A549 treated with Mapracorat at 1 μM for 4 hours (cell line): ENCODE data around the gene CHODL. TPM values are rescaled to one million over a fixed set of nuclear protein-coding genes. Genes with fewer than 3 reads are reported as not detected.

Source experiments
- total RNA-seq: library from RNA; stranded (reverse); fragments of 200-300 nt; extraction: Qiagen RNA extraction; gene quantifications from 5 replicates; pipeline ENCODE4 v1.2.3, GENCODE V29; 2022

Gene CHODL, protein sequence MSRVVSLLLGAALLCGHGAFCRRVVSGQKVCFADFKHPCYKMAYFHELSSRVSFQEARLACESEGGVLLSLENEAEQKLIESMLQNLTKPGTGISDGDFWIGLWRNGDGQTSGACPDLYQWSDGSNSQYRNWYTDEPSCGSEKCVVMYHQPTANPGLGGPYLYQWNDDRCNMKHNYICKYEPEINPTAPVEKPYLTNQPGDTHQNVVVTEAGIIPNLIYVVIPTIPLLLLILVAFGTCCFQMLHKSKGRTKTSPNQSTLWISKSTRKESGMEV
- total RNA-seq: not detected in 5 replicates

DNA sequence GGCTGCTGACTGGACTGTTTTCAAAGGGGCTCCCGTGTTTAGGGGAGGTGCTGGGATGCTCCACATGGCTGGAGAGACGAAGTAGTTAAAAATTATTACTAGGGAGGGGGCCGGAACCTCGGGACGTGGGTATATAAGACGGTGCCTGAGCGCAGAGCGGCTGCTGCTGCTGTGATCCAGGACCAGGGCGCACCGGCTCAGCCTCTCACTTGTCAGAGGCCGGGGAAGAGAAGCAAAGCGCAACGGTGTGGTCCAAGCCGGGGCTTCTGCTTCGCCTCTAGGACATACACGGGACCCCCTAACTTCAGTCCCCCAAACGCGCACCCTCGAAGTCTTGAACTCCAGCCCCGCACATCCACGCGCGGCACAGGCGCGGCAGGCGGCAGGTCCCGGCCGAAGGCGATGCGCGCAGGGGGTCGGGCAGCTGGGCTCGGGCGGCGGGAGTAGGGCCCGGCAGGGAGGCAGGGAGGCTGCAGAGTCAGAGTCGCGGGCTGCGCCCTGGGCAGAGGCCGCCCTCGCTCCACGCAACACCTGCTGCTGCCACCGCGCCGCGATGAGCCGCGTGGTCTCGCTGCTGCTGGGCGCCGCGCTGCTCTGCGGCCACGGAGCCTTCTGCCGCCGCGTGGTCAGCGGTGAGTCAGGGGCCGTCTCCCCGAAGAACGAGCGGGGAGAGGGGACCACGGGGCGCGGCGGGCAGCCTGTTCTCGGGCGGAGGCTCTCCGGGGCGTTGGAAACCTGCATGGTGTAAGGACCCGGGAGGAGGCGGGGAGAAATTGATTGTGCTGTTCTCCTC is at the start of gene CHODL:
Gene CHODL, plus strand, starts transcription at position 163 of the 793 bp plus-strand sequence. Its CDS starts 391 bp downstream, at position 554.

Other genes with a start within 250 kb of the CHODL start
- gene TMPRSS15, start 159.0 kb downstream of the CHODL start, total RNA-seq: not detected in 5 replicates